Astrocyte of the cerebellum (primary cell): ENCODE results near the gene CSF3.

Experiments used
- DNase-seq: peaks from one replicate; pipeline ENCODE4 v3.0.0-alpha.2; 2011; ENCODE audit warnings: low read depth
- H3K4me3 ChIP-seq: 2 replicates; pipeline ENCODE4 v1.5.1; 2011; ENCODE audit warnings: mild to moderate bottlenecking, low read depth, low read length, moderate library complexity
- CTCF ChIP-seq: IDR thresholded peaks from 2 replicates; pipeline ENCODE4 v1.5.1; 2012; ENCODE audit warnings: low read length, low read depth, moderate library complexity, mild to moderate bottlenecking; ENCODE audit errors: missing control alignments
- in situ Hi-C: cut with HindIII; loops from 2 replicates; pipeline ENCODE4 v1.10.0; 2017; ENCODE audit warnings: low sequenced_read_pairs

Gene CSF3

GRCh38 chr17:40018211-40019121 is 3.2 kb downstream of the CSF3 start:
- in situ Hi-C loops: no loop called here
- no peak for DNase-seq
- no peak overlapping the region for H3K4me3 ChIP-seq
- no peak for TF ChIP-seq CTCF

- no peak overlapping the region for H3K4me3 ChIP-seq
- no peak for TF ChIP-seq CTCF
- in situ Hi-C loops: no loop called here
- DNase-seq: peak; percentile 55
Observed at GRCh38 chr17:40019140-40019991, 4.1 kb downstream of the CSF3 start.

GRCh38 chr17:40020146-40020545 is 4.9 kb downstream of the CSF3 start:
- no peak for DNase-seq
- no peak overlapping the region for H3K4me3 ChIP-seq
- no peak for TF ChIP-seq CTCF
- in situ Hi-C loops: no loop called here

- DNase-seq: no peak
- TF ChIP-seq CTCF: no peak
- no peak overlapping the region for H3K4me3 ChIP-seq
- in situ Hi-C loops: no loop called here
Observed at GRCh38 chr17:40021451-40021971, 6.3 kb downstream of the CSF3 start.

GRCh38 chr17:40022497-40022896 is 7.3 kb downstream of the CSF3 start:
- TF ChIP-seq CTCF: no peak
- in situ Hi-C loops: no loop called here
- H3K4me3 ChIP-seq: no peak overlapping the region
- DNase-seq: no peak

- TF ChIP-seq CTCF: no peak
- in situ Hi-C loops: no loop called here
- H3K4me3 ChIP-seq: no peak overlapping the region
- DNase-seq: no peak
Observed at GRCh38 chr17:40022961-40023541, 7.8 kb downstream of the CSF3 start.
